ENCODE results near the gene NCOA5.
A peak's percentile ranks its signal among the peaks of the same experiment; 100 is the strongest.
"Not testable (repeated sequence)": the region's sequence is repeated elsewhere in the genome, so short reads cannot be mapped to it uniquely, and the experiment has no call there.

NCOA5 gene

DNA sequence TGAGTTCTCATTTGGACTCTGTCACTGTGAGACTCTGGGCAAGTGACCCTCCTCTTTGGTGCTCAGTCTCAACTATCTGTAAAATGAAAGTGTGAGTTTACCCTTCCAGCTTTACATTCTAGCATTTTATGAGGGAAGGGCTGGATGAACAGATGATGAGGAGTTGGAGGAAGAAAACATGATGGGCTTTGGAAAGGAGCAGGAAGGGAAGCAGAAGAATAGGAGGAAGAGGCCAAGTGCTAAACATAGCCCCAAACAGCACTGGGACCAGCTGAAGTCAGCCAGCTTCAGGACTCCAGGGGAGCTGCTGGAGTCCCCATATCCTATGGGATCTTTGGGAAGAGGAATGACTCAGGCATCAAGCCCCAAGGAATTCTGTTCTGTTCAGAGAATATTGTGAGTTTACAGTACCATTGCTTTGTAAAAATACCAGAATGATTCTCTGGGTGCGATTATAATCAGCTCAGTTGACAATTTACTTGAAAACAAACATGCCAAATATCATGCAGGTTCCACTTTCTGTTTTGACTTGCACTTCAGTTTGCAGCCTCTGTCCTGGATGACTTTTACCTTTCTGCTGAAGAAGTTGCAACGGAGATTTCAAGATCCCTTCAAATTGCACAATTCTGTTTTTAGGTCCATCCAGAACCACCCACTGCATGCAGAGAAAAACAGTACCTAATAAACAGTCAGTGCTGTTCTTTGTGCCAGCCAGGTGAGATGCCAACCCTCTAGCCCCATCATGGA is 31.6 kb upstream of the NCOA5 start:
- no peak for DNase-seq (ENCODE audit: low spot score)

DNA sequence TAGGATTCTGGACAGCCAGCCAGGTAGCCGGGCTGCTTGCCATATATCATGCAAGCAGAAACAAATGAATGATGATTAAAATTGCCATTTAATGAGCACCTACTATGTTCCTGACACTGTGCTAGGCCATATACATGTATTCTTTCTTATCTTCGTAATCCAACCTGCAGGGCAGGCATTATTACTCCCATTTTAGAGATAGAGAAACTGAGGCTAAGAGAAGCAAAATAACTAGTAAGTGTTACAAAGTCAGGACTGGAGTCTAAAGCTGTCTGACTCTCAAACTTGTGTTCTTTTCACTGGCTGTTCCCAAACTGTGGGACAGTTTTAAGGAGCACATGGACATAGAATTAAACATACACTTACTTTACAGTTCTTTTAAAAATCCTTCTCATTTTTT is 30.4 kb upstream of the NCOA5 start:
- no peak for DNase-seq (ENCODE audit: low spot score)

DNA sequence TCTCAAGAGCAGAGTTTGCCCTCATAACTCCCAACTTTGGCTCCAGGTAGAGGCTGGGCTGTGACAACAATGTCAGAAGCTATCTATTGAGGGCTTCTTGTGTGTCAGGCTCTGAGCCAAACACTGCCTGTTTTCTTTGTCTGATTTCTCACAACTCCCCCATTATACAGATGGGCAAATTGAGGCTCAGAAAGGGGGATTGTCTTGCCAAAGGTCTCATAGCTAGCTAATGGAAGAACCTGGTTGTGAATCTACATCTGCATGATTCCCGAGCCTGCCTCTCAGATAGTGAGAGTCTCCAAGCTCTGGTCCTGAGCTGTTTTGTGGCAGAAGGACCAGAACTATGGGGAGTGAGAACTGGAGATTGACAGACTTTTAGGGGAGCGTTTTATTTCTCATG is 29.8 kb upstream of the NCOA5 start:
- no peak for DNase-seq (ENCODE audit: low spot score)

DNA sequence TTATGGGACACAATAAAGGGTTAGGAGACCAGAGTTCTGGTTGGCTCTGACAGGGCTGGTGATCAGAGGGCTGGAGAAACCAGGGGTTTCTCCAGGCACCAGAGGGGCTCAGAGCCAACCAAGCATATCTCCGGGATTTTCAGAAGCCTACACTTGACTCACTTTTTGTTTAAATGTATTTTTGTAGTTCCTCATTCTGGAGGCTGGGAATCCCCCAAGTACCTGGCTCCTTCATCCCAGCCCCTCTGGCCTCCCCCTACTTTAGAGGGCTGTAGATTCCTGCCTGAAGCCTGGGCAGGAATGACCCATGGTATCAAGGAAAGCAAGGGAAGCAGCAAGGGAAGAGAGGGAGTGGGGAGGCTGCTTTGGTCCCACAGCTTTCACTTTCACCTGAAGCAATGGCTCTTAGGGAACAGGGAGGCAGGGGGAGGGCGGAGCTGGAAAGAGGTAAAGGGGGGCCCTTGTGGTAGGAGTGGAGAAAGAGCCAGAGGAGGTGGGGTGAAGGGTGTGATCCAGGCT is 29.3 kb upstream of the NCOA5 start:
- DNase-seq (ENCODE audit: low spot score): no peak

DNA sequence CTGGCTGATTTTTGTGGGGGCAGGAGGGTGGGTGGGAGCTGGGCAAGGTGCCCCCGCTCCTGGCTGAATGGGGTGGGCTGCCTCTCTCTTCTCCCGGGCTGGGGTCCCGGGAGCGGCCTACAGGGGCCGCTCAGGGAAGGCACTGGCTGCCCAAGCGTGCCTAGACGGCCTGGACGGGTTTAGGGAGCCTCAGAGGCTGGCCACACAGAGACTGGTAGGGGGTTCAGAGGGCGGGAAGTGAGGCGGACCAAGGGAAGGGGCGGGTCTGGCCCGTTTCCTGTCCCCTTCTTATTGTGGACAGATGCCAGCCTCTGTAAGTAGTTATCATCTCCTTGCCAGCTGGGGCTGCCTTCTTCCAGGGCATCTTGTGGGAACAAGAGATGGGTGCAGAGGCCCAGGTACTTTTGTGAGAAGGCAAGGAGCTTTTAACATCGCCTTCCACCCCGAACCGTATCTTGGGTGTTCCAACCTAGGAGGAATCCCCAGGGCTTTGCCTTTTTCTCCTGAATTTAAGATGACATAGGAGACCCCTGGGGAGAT is 28.8 kb upstream of the NCOA5 start:
- DNase-seq (ENCODE audit: low spot score): no peak

DNA sequence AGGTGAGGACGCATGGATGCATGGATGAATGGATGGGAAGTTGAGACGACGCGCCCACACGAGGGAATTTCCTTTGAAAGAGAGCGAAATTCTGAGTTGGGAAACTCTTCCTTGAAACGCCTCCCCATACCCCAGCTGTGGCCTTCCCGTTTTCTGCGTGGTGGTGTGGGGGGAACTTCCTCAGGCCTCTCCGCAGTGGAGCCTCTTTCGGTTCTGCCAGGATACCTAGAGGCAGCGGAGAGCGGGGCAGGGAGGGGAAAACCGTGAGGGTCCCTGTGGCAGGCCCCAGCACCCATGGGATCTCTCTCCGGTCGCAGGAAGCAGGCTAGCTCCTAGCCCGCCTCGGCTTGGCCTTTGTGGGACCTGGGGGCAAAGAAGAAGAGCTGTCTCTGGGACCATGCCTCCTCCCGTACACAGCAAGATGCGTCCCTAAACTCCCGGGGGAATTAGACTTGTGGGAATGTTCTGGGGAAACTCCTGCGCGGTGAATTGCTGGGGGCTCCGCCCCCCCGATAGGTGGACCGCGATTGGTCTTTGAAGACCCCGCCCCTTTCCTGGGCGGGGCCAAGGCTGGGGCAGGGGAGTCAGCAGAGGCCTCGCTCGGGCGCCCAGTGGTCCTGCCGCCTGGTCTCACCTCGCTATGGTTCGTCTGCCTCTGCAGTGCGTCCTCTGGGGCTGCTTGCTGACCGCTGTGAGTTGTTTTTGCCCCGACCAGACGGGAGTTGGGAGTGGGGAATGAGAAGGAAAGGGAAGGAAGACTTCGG is 28.1 kb upstream of the NCOA5 start, which contains the start of gene CD40:
TSS of gene CD40 (plus strand) at position 611 of the 764 bp plus-strand sequence. CDS start at position 641, 30 bp downstream.
- DNase-seq (ENCODE audit: low spot score): peak; percentile 80

DNA sequence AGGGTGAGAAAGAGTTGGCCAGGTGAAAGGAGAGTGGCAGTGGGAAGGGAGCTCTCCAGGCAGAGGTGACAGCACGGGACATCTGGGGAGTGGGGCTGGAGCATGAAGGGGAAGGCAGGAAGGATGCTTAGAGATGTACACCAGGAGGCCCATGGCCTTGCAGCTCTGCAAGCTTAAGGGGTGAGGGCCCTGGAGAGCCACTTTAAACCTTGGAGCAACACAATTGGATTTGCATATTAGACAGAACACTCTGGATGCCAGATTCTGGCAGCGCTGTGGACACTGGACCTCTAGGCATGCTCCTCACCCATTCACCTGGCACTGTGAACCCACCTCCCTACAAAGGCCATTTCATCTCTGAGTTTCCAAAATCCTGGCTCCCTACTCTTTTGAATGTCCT is 24.7 kb upstream of the NCOA5 start:
- DNase-seq (ENCODE audit: low spot score): no peak

DNA sequence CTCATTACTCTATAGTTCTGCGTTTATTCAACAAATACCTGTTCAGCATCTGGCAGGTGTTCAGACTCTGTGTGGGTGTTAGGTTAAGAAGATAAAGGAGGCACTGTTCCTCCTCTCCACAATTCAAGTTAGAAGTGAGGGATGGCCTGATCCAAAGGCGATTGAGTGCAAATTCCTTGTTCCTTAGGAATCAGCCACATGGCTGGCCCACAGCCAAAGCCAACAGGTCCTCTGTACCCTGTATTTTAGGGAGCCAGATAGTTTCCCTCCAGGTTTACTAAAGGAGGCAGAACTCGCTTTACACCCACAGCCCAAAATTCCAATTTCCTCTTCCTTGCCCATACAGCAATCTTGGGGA is 23.3 kb upstream of the NCOA5 start:
- DNase-seq (ENCODE audit: low spot score): no peak

DNA sequence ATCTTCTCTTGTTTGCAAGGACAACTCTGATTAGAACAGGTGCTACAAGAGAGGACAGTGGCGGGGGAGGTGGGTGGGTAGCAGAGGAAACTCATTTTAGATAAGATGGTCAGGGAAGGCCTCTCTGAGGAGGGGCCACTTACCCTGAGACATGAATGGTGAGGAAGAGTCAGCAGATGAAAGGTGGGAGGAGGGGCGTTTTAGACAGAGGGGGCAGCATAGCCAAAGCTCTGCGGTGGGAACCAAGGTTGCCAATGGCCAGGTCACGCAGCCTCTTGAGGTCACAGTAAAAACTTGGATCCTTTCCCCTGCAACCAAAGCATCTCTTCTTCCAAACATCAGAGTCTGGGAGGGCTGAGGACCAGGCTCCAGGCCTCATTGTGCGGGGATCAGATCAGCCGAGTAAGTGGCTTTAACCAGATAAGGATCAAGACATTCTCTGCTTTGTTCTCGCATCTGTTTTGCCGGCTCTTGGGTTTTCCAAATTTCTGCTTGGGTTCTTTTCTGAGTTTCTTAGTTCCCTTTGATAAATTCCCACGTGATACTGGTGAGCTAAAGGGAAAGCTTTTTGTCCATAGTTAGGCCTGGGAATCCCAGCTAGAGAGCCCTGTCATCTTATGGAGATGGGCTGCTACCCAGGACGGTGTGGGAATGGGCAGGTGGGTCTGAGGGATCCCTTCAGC is 22.8 kb upstream of the NCOA5 start:
- peak; percentile 73 for DNase-seq (ENCODE audit: low spot score)

DNA sequence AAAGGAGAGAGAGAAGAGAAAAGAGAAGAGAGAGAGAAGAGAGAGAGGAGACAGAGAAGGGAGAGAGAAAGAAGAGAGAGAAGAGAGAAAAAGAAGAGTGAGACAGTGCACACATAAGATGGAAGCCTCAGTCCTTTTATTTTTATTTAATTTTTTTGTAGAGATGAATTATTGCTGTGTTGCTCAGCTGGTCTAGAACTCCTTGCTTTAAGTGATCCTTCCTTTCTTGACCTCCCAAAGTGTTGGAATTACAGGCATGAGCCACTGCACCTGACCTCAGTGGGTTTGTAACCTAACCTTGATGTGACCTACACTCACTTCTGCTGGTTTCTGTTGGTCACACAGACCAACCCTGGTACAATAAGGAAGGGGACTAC is 22.1 kb upstream of the NCOA5 start:
- no peak for DNase-seq (ENCODE audit: low spot score)

DNA sequence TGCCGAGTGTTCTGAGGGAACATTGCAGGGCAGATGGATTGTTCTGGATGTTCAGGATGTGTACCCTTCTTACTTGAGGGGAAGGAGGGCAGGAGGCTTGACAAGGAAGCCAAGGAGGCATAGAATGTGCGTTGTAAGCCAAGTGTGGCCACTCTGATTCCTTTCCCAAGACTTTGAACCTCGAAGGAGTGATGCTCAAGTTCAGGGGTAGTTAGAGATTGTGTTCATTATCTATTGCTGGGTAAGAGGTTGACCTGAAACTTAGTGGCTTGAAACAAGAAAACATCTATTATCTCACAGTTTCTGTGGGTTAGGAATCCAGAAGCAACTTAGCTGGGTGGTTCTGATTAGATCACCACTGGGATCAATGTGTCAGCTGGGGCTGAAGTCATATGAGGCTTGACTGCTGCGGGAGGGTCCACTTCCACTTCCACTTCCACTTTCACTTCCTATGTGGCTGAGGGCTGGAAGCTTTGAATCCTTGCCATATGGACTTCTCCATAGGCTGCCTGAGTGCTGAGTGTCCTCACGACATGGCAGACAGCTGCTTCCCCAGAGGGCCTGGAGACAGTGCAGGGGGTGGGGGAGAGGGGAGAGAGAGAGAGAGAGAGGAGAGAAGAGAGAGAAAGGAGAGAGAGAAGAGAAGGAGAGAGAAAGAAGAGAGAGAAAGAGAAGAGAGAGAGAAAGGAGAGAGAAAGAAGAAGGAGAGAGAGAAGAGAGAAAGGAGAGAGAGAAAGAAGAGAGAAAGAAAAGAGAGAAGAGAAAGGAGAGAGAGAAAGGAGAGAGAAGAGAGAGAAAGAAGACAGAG is 21.5 kb upstream of the NCOA5 start:
- no peak for DNase-seq (ENCODE audit: low spot score)

DNA sequence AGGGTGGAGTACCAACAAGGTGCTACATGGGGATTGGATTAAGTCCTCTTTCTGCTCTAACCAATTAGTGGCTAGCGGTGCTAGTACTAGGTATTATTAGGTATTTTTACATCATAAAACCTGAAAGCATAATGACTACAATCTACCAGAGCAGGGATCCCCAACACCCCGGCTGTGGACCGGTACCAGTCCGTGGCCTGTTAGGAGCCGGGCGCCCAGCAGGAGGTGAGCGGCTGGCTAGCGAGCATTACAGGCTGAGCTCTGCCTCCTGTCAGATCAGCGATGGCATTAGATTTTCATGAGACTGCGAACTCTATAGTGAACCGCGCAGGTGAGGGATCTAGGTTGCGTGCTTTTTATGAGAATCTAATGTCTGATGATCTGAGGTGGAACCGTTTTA is 19.2 kb upstream of the NCOA5 start:
- DNase-seq (ENCODE audit: low spot score): no peak

DNA sequence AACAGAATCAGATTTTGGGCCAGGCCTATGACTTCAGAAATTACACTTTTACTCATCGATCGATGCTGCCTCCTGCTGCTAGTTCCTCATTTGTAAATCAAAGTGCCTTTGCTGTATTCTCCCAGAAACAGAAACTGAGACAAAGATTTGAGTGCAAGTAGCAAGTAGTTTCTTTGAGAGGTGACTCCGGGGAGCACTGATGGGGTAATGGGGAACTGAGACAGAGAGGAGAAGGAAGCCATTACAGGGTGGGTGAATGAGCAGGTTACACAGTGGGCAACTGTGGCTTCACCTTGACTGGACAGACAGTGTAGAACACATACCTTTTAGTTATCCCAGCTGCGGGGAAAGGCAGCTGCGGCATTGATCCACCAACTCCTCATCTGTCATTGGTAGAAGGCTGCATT is 18.7 kb upstream of the NCOA5 start:
- no peak for DNase-seq (ENCODE audit: low spot score)

DNA sequence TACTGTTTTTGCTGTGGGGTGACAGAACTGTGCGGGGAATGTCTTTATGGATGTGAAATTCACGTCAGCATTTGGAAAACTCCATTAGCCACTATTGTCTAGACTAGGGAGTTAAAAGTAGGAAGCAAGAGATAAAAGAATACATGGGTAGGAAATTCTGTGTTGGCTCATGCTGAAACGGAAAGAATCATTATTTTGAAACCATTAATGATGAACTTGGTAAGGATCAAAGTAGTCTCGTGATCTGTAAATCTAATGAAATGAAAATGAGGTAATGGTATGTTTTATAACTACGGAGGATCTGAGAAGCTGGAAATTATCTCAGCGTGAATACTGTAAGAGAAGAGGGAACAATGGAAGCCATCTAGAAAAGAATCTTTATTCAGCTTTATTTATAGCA is 17.3 kb upstream of the NCOA5 start:
- no peak for DNase-seq (ENCODE audit: low spot score)

DNA sequence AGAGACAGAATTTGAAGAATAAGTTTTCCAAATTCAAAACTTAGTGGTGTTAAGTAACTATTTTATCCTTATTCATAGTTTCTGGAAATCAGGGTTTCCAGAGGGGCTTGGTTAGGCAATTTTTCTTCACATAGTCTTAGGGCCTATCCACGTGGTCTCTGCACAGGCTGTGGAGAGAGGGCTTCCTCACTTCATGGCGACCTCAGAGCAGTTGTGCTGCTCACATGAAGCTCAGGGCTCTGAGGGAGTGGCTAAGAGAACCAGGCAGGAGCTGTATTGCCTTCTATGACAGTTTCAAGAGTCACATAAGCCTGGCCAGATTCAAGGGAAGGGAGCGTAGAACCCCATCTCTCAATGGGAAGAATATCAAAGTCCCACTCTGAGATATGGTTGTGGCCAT is 14.5 kb upstream of the NCOA5 start:
- no peak for DNase-seq (ENCODE audit: low spot score)

DNA sequence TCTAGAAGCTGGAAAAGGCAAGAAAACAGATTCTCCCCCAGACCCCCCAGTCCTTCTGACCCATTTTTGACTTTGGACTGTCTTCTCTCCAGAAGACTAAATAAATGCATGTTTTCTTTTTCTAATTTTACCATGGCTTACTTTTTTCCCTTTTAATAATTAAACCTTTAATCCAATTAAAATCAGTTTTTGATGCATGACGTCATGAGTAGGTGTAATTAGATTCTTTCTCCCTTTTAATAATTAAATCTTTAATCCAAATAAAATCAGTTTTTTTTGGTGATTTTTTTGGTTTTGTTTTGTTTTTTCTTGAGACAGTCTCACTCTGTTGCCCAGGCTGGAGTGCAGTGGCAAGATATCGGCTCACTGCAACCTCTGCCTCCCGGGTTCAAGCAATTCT is 13.2 kb upstream of the NCOA5 start:
- DNase-seq (ENCODE audit: low spot score): no peak

DNA sequence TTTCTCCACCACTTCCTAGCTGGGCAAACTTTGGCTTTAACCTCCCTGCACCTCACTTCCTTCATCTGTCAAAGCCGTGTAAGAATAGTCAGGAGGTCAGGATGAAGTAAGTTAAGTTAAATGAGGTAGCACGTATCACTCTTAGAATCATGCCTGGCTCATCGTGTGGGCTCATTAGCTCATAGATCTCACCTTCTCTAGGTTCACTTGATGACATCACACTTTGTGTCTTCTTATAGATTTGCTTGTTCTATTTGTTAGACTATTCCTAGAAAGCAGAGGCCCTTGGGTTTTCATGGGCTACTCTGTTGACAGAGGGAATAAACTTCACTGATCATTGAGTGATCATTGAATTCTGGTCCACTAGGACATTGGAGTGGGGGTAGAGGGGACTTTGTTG is 12.2 kb upstream of the NCOA5 start:
- DNase-seq (ENCODE audit: low spot score): no peak

DNA sequence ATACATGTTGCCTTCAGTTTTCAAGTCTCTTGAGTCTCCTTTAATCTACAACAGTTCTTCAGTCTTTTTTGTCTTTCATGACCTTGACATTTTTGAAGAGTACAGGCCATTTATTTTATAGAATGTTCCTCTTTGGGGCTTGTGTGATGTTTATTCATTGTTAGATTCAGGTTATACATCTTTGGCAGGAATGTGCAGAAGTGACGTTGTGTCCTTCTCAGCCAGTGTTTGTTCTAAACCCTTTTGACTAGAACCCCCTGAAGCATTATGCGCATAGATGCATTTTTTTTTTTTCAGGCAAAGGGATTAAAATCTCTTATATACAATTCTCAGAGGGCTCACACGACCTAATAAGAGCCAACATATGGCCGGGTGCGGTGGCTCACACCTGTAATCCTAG is 11.2 kb upstream of the NCOA5 start:
- no peak for DNase-seq (ENCODE audit: low spot score)

DNA sequence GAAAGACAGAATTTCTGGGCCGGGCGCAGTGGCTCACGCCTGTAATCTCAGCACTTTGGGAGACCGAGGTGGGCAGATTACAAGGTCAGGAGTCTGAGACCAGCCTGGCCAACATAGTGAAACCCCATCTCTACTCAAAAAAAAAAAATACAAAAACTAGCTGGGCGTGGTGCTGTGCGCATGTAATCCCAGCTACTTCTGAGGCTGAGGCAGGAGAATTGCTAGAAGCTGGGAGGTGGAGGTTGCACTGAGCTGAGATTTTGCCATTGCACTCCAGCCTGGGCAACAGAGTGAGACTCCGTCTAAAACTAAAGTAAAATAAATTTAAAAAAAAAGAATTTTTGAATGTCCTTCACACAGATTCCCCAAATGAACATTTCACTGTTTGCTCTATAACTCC is 10.7 kb upstream of the NCOA5 start:
- DNase-seq (ENCODE audit: low spot score): not testable (repeated sequence)

DNA sequence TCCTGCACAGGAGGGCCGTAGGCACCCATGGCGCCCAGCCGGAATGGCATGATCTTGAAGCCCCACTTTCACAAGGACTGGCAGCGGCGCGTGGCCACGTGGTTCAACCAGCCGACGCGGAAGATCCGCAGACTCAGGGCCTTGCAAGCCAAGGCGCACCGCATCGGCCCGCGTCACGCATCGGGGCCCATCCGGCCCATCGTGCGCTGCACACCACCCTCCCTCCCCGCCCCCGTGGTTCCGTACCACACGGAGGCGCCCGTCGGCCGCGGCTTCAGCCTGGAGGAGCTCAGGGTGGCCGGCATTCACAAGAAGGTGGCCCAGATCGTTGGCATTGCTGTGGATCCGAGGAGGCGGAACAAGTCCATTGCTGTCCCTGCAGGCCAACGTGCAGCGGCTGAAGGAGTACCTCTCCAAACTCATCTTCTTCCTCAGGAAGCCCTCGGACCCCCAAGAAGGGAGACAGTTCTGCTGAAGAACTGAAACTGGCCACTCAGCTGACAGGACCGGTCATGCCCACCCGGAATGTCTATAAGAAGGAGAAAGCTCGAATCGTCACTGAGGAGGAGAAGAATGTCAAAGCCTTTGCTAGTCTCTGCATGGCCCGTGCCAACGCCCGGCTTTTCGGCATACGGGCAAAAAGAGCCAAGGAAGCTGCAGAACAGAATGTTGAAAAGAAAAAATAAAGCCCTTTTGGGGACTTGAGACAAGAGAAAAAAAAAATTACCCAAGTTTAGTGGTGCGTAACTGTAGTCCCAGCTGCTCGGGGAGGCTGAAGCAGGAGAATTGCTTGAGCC is 9.9 kb upstream of the NCOA5 start:
- no peak for DNase-seq (ENCODE audit: low spot score)

DNA sequence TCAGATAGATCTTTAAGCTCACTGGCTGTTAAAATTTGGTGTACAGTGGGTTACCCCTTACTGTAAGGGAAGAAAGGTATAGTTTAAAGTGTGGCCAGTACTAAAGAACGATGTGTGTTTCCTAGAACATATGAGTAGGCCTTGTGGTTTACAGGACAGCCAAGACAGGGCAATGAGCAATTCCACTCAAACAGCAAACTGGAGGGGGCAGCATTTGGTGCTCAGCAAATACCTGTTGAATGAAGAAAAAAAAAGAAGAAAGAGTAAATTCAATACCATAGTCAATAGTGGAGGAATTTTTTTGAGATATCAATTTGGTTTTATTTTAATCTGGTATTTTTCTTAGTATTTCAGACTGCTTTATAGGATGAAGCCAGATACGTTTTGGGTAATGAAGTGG is 3.8 kb upstream of the NCOA5 start:
- no peak for DNase-seq (ENCODE audit: low spot score)

All from SK-N-DZ (cell line).